RCC 7860 (cell line): Measurements from ENCODE around the gene KCTD10.

Experiments
- DNase-seq: peaks from one replicate; pipeline ENCODE4 v3.0.0-alpha.2; 2015; ENCODE audit warnings: low spot score
- FAIRE-seq: peaks from 2 replicates; lab custom pipeline; 2012; peaks lifted over from hg19 to GRCh38; lab: Jason Lieb, UNC

The KCTD10 gene, protein sequence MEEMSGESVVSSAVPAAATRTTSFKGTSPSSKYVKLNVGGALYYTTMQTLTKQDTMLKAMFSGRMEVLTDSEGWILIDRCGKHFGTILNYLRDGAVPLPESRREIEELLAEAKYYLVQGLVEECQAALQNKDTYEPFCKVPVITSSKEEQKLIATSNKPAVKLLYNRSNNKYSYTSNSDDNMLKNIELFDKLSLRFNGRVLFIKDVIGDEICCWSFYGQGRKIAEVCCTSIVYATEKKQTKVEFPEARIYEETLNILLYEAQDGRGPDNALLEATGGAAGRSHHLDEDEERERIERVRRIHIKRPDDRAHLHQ

DNA sequence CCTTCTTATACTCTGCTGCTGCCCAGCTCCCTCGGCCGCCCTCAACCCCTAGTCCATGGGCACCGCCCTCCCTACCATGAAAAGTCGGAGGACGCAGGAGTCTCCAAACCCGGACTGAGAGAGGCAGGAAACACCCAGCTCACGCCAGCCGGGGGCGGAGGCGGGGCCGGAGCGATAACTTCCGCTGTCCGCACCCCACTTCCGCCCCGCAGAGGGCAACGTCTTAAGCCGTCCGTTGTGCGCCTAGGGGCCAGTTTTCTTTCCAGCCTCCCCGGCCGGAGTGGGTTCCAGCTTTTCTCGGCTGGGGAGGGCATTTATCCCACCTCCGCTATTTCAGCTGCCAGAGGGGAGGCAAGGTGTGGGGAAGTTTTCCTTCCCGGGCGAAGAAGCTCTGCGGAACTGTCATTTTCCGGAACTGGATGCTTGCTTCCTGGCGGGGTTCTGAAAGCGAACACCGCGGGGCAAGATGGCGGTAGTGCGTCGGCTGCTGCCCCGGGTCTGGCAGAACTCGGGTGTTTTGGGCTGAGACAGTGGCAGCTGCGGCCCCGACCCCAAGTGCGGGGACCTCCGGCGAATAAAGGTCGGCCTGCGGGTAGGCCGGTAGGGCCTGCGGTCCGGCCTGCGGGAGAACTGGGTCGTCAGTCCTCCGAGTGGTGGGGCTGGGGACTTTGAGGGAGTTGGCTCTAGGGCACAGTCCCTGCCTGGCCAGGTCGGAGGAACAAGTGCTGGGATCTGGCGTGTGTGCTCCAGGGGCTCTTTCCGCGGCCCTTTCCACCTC is at the start of gene KCTD10, which contains the start of gene UBE3B:
KCTD10 (minus strand) TSS at position 116 of the 778 bp plus-strand sequence; CDS start at position 78, 38 bp downstream.
UBE3B (plus strand) TSS at position 450 of the 778 bp plus-strand sequence. CDS start 5,918 bp downstream, outside the sequence.
- FAIRE-seq (no peak), DNase-seq (peak; percentile 66)

DNA sequence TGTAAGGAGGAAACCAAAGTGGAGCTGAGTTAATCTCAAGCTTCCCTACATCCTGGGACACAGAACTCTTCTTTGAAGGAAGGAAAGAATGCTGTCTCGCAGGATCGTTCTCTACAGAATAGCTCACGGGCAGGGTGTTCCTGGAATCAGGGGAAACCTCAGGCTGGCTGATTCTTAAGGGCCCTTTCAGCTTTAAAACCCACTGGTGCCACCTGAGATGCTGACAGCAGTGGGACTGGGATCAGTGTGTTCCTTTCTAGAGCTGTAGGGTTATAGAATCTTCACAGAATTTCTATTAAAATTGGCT is 48.1 kb upstream of the KCTD10 start:
- FAIRE-seq, result no peak
- no peak for DNase-seq

DNA sequence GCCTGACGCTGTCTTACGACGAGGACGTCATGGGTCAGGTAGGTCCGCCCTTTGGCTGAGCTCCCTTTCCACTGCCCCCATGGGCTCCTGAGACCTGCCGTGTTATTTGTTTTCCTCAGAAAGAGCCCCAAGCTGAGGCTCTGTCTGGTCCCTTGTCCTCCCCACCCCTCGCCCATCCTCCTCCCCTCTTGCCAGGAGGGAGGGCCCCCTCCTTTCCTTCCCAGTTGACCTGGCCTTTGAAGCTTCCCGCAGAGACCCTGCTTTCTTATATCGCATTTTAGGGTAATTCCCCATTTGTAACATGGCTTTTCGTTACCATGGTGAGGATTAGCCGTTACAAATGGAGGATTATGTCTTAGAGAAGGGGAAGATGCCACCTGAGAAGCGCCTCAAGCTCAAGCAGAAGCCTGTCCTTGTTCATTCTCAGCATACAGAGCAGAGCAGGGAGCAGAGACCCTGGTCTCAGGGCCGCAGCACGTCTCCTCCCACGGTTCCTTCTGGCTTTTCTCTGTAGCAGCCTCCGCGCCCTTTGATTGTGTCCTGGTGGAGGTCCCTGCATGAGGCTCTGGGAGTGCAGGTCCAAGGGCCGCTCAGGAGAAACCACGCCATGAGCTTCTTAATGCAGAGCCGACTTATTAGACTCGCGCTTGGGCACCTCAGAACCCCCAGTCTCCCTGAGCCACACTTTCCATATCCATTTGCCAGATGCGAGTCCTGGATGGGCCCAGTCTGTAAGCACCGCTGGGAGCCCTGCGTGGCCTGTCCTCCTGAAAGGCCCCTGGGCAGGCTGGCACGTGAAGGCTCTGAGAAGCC is 47.6 kb upstream of the KCTD10 start:
- DNase-seq, result no peak
- no peak for FAIRE-seq

DNA sequence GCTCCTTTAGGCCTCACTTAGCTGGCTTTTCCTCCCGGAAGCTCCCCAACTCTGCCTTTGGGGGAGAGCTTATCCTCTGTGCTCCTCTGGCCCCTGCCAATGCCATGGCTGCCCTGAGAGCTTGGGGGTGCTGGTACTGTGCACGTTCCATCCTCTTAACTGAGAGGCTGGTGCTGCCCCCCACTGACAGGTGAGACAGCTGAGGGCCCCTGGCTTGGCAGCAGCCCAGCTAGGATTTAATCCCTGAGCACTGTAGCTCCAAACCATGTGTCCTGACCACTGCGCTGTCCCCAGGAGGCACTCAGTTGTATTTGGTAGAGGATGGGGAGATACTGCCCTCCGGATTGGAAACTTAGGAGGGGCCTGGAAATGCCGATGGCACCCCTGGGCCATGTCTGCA is 46.4 kb upstream of the KCTD10 start:
- FAIRE-seq, result no peak
- no peak for DNase-seq

DNA sequence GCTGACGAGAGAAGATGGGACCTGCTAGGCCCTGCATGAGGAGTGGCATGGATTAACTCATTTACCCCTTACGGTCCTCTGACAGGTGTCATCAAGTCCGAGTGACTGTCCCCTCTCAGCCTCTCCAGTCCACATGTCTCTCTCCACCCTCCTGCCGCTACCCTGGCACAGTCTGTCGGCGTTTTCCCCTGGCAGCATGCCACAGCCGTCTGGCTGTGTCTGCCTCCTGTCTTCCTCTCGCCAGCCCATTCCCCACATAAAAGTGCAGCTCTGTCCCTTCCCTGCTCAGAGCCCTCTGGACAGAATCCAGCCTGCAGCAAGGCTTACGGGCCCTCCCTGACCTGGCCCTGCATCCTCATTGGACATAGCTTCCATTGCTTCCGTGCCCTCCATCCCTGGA is 46.0 kb upstream of the KCTD10 start:
- no peak for FAIRE-seq
- no peak for DNase-seq

DNA sequence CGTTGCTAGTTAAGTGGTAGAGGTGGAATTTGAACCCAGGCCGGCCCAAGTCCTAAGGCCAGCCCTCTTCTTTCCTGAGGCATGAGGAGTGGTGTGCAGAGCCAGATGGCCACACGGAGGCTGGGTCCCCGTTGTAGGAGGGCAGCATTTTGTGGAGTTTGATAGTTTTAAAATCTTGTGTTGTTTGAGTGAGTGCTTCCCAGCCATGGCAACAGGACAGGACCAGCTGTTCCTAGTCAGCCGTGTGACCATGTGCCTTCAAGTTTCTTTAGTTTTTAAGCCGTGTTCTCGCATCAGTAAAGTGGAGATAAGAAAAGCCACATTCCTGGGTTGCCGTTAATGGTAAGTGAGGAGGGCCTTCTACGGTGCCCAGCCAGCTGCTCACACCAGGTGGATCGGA is 44.7 kb upstream of the KCTD10 start:
- FAIRE-seq (no peak), DNase-seq (no peak)

DNA sequence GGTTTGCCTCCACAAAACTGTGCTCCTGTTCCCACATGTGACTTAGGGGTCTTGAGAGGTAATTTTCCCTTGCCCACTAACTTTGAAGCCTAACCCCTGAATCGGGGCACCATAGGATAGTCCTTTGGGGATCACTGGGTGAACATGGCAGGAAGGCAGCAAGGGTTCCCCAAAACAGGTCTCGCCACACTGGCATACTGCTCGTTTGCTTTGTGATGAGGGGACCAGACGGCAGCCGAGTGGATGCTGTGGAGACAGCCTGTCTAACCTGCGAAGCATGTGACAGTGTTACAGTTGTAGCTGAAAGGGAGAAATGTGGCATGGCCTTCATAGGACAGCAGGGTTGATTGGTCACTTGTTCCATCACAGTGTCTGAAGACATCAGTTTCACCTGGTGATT is 42.7 kb upstream of the KCTD10 start:
- FAIRE-seq (no peak), DNase-seq (no peak)

DNA sequence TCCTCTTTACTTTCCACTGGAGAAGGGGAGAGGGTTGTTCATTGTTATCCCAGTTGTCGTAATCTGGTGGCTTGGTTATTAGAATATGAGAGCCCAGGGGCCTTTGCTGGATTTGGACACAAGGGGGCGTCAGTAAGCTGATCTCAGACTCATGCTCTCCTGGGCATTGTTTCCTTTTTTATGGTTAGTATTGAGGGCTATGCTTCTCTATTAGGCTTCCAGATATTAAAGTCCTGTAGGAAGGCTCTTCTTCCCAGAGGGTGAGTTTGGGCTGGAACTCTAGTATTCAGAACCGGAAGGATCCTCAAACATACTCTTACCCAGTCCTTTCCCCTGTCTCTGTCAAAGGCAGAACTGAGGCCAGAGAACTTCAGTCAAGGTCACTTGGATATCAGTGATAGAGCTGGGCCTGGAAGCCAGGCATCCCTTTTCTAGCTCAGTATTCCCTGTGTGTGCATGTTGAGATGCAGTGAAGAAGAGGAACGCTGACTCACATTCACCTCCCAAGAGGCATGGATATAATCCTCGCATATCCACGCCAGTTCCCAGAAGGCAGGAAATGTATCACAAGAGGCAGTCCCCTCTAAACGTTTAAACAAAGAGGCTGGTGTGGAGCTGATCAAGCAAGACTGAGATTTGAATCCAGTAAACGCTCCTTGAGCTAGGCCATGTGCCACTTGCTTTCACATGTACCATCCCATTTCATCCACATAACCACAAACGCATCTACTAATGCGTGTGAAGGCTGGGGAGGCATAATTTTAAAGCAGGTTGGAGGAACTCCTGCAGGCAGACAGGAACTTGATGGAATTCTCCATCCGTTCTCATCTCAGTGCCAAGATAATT is 41.9 kb upstream of the KCTD10 start:
- DNase-seq (peak; percentile 27), FAIRE-seq (no peak)

DNA sequence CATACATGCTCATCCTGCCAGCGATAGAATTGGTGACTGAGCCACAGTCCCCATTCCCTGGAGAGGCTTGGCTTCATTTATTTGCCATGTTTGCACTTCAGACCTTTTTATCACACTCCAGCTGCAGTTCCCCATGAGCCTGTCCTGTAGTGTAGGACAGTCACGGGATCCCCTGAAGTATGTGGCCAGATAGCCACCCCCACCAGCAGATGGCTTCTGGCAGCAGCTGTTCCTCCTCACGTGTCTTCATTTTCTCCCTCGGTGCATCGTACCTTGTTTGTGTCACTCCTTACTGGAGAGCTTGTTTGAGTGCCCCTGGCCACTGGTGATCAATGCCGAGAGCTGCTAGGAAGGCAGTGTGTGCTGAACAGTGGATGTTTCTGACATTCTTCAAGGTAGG is 40.5 kb upstream of the KCTD10 start:
- DNase-seq (no peak), FAIRE-seq (no peak)

DNA sequence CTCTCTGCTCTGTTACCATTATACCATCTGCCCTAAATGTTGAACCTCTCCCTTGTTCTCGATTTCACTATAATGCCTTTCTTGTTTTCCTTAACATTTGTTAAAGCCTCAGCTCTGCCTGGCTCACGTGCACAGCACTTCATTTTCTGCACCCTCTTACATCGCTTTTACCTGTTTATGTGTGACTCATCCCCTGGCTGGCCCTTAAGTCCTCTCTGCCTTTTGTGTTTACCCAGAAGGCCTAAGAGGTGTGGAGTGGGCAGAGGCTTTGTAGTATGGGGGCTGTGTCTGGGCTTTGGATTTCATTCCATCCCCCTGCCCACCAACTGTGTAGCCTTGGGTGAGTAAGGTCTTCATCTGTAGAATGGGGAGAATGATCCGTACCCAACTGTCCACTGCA is 36.9 kb upstream of the KCTD10 start:
- FAIRE-seq (no peak), DNase-seq (no peak)

DNA sequence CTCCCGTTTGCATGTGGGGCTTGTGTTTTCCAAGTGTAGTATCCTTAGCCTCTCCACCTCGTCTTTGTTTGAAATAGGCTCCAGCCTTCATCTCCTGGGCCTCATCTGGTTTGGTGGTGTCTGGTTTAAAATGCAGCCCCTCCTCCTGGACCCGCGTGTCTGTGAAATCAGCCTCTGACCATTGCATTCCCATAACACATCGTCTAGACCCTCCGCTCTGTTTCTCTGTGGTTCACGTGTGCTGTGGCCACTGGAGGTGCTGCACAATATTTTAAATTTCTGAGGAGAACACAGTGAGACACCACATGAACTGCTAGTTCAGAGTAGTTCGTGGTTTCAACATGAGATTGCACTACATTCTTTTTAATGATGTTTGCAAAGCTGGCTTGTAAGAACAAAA is 36.0 kb upstream of the KCTD10 start:
- DNase-seq, result no peak
- no peak for FAIRE-seq

DNA sequence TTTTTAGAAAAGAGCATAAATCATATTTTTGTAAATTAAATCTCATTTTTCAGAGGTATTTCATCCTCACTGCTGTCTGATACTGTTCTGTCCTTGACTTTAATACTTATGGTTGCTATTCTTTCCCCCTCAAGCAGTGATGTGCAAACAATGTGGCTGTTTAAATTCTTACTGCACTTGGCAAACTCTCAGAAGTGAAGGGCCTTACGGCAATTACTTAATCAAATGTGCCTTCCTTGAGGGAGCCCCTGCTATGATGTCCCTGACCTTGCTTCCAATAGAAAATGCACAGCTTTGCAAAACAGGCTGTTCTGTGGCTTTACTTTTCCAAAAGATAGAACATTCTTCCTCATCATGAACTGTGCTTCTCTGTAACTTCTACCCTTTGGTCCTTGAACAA is 35.5 kb upstream of the KCTD10 start:
- FAIRE-seq, result no peak
- DNase-seq, result no peak

DNA sequence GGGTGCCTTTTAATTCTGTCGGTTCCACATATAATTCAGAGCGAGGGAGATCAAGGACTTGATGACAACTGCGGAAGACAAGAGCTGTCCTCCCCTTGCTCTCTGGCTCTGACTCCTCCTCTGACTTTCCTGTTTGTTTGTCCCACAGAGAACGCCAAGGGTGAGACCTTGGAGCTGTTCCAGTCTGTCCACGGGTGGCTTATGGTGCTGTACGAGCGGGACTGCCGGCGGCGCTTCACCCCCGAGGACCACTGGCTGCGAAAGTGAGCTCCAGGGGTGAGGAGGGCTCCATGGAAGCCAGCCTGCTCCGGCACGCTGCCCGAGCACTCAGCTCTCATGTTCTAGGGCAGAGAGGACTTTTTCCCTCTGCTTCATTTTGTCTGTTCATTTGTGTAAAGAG is 33.1 kb upstream of the KCTD10 start:
- no peak for DNase-seq

DNA sequence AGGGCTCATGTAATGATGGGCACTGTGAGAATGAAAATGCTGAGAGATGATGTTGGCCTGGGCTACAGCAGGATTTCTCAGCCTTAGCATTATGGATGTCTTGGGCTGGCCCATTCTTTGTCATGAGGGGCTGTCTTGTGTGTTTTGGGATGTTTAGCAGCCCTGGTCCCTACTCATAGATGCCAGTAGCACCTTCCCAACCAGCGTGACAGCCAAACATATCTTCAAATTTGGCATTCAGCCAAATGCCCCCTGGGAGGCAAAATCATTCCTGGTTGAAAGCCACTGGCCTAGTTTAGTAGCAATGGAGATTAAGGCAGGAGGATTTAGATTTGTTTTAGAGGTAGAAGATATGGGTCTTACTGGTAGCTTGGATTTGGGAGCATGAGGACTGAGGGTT is 27.0 kb upstream of the KCTD10 start:
- no peak for DNase-seq
- FAIRE-seq, result no peak

More for the DNA sequence above, 33.1 kb upstream of the KCTD10 start:
- no peak for FAIRE-seq

DNA sequence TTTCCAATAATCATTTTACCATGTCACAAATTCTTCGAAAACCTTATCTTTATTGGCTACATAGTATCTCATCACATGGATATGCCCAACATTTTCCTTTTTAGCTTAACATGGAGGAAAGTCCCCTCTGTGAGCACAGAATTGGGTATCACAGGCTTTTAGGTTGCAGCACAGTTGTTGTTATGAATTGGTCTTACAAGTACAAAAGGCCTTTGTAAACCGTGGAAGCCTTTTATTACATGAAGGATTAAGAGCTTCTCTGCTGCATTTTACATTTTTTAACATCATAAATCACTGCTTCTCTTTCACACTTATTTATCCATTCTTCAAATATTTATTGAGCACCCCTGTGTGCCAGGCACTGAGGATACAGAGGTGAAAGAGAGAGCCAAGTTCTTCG is 26.5 kb upstream of the KCTD10 start:
- DNase-seq (no peak), FAIRE-seq (no peak)

DNA sequence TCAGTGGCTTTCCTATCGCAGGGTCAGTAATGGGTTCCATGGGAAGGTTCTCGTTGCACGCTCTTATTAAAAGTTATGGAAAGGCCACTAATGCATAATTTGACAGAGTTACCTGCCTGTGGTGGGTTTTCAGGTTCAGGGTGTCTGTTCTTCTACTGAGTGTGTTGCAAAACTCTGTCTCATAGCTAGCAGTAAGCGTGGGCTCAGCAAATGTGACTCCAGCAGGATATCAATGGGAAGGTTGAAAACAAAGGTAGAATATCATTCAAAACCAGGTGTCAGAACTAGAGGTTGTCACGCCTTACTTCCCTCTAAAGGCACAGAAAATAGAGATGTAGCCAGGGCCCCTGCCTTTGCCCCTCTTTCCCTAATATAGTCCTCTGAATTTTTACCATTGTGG is 25.2 kb upstream of the KCTD10 start:
- DNase-seq (no peak), FAIRE-seq (no peak)

DNA sequence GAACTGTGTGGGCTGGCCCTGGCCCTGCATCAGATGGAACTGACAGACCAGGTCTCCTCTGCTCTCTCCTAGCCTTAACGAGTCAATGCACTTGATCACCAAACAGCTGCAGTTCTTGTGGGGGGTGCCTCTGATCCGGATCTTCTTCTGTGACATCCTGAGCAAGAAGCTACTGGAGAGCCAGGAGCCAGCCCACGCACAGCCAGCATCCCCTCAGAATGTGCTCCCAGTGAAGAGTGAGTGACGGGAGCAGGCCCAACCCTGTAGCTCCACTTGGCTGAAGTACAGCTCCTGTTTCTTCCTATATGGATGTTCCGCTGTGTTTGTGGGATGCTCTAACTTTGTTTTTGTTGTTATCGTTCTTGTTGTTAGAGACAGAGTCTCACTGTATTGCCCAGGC is 24.2 kb upstream of the KCTD10 start:
- FAIRE-seq, result no peak
- DNase-seq, result no peak

DNA sequence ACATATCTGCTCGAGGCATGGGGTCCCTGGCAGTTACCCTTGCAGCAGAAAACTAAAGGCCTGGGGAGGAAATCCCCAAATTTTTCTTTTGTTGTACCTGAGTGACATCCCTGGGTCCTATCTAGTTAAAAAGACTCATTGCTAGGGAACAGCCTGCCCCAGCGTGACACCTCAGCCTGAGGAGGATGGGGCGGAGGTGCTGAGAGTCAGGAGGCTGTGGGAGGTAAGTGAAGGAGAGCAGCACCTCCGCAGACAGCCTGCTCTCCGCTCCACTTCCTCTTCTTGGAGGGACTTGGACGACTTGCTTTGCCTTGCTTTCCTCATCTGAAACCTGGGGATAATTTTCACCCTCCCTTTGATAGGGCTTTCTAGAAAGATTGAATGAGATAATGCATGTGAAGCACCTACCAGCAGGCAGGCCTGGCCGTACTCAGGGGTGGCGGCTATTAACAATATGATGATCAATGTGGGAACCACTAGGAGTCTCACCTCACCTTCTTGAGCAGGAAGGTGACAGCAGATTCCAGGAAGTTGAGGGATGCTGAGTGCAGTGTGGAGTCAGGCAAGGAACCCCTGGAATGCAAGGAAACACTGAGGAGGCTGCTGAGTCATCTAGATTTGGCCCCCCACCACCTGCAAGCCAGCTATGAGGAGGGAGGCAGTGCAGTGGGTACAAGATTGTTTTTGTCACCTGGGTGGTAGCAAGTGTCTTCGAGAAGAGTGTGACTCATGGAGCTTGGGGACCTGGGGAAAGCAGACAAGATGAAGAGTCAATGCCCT is 23.5 kb upstream of the KCTD10 start:
- FAIRE-seq (no peak), DNase-seq (no peak)

DNA sequence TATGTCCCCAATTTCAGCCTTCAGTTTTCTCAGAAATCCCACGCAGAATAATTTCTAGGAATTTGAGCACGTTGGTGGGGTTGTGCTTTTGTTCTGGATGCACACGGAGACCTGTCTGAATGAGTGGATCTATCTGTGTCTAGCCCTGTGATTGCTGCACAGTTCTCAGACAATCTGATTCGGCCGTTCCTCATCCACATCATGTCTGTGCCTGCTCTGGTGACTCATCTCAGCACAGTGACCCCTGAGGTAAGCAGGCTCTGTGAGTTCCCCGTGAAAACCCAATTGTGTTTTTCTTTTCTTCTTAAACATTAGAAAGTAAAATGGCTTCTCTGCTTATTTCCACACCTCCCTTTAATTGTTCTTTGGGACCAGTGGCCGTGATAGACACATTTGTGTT is 20.6 kb upstream of the KCTD10 start:
- DNase-seq (no peak), FAIRE-seq (no peak)

DNA sequence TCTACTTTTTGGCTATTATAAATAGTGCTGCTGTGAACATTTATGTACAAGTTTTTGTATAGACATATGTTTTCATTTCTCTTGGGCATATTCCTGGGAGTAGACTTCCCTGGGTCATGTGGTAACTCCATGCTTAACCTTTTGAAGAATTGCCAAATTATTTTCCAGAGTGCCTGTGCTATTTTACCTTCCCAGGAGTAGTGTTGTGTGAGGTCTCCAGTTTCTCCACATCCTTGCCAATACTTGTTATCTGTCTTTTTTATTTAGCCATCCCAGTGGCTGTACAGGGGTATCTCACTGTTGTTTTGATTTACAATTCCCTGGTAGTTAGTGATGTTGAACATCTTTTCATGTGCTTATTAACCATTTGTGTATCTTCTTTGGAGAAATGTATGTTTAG is 19.2 kb upstream of the KCTD10 start:
- DNase-seq (no peak), FAIRE-seq (no peak)
